ENCODE data around the gene MUS81. TPM values are rescaled to one million over a fixed set of nuclear protein-coding genes. Genes with fewer than 3 reads are reported as not detected.

The MUS81 gene
- total and polyA plus RNA-seq, 9 of the 15 experiments (the other 6 are each of a cell fraction or from before 2014, with no cell fraction given): 13.4 to 118 (median 53.7) TPM

- TF ChIP-seq OTX1 (CRISPR knock-in tag; IDR thresholded peaks at IDR 0.05) (no peak), MAZ (CRISPR knock-in tag; conservative IDR thresholded peaks at IDR 0.05 in 1 of 2, IDR thresholded peaks at IDR 0.05 in 1 of 2) (peak; percentile 53 to 89; a peak in 3 of 4 replicates), E2F4 (CRISPR knock-in tag; IDR thresholded peaks at IDR 0.05; ENCODE audit: low read depth) (no peak), CXXC5 (CRISPR knock-in tag; IDR thresholded peaks at IDR 0.05) (peak; percentile 87), SUPT5H (IDR thresholded peaks at IDR 0.05) (no peak), HDAC6 (IDR thresholded peaks at IDR 0.05; ENCODE audit: low read depth, low read length) (no peak), NCOA4 (IDR thresholded peaks at IDR 0.05; ENCODE audit: partially characterized antibody) (no peak), ZBTB12 (CRISPR knock-in tag; IDR thresholded peaks at IDR 0.05) (no peak), U2AF1 (optimal IDR thresholded peaks at IDR 0.05; ENCODE audit: low read depth, low read length) (no peak), USF1 (CRISPR knock-in tag; IDR thresholded peaks at IDR 0.05) (peak; percentile 57), NCOA1 (IDR thresholded peaks at IDR 0.05; ENCODE audit: low read depth) (no peak), HMGN3 (IDR thresholded peaks at IDR 0.05; ENCODE audit: borderline replicate concordance, extremely low read depth, insufficient read length, low read depth, low read length) (peak; percentile 75), E2F3 (CRISPR knock-in tag; IDR thresholded peaks at IDR 0.05) (peak; percentile 52; the same call in 1 of the 2 replicates), L3MBTL2 (IDR thresholded peaks at IDR 0.05) (peak; percentile 91), HNRNPK (IDR thresholded peaks at IDR 0.05; ENCODE audit: low read depth, low read length, poor library complexity, severe bottlenecking) (no peak), U2AF2 (optimal IDR thresholded peaks at IDR 0.05; ENCODE audit: low read depth, low read length) (no peak), BDP1 (IDR thresholded peaks at IDR 0.05; ENCODE audit: insufficient read depth, insufficient read length) (no peak), ID3 (CRISPR knock-in tag; IDR thresholded peaks at IDR 0.05) (no peak), ID3 (tag; IDR thresholded peaks at IDR 0.05) (no peak), ZNF766 (CRISPR knock-in tag; conservative IDR thresholded peaks at IDR 0.05) (no peak), CBFB (CRISPR knock-in tag; IDR thresholded peaks at IDR 0.05) (no peak), ETS1 (conservative IDR thresholded peaks at IDR 0.05; ENCODE audit: control insufficient read depth, low read depth, low read length) (0 out of 2 replicates have a peak, but pooled peaks have one; percentile 1), EZH2 (IDR thresholded peaks at IDR 0.05; ENCODE audit: borderline replicate concordance, low read depth, low read length) (no peak)
Measured at GRCh38 chr11:65817835-65818680, 42.2 kb upstream of the MUS81 start (continued).
